ENCODE data around the gene CDH10.

- TF ChIP-seq, protein P1, sequence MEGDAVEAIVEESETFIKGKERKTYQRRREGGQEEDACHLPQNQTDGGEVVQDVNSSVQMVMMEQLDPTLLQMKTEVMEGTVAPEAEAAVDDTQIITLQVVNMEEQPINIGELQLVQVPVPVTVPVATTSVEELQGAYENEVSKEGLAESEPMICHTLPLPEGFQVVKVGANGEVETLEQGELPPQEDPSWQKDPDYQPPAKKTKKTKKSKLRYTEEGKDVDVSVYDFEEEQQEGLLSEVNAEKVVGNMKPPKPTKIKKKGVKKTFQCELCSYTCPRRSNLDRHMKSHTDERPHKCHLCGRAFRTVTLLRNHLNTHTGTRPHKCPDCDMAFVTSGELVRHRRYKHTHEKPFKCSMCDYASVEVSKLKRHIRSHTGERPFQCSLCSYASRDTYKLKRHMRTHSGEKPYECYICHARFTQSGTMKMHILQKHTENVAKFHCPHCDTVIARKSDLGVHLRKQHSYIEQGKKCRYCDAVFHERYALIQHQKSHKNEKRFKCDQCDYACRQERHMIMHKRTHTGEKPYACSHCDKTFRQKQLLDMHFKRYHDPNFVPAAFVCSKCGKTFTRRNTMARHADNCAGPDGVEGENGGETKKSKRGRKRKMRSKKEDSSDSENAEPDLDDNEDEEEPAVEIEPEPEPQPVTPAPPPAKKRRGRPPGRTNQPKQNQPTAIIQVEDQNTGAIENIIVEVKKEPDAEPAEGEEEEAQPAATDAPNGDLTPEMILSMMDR (IDR thresholded peaks at IDR 0.05; ENCODE audit: insufficient read depth, low read length) = no peak
- TF ChIP-seq POLR2AphosphoS5 (IDR thresholded peaks at IDR 0.05; ENCODE audit: low read depth) (no peak), SPI1 (IDR thresholded peaks at IDR 0.05; ENCODE audit: borderline replicate concordance, low read depth) (no peak), GABPA (IDR thresholded peaks at IDR 0.05; ENCODE audit: low read depth) (no peak)
- TF ChIP-seq, protein P2, sequence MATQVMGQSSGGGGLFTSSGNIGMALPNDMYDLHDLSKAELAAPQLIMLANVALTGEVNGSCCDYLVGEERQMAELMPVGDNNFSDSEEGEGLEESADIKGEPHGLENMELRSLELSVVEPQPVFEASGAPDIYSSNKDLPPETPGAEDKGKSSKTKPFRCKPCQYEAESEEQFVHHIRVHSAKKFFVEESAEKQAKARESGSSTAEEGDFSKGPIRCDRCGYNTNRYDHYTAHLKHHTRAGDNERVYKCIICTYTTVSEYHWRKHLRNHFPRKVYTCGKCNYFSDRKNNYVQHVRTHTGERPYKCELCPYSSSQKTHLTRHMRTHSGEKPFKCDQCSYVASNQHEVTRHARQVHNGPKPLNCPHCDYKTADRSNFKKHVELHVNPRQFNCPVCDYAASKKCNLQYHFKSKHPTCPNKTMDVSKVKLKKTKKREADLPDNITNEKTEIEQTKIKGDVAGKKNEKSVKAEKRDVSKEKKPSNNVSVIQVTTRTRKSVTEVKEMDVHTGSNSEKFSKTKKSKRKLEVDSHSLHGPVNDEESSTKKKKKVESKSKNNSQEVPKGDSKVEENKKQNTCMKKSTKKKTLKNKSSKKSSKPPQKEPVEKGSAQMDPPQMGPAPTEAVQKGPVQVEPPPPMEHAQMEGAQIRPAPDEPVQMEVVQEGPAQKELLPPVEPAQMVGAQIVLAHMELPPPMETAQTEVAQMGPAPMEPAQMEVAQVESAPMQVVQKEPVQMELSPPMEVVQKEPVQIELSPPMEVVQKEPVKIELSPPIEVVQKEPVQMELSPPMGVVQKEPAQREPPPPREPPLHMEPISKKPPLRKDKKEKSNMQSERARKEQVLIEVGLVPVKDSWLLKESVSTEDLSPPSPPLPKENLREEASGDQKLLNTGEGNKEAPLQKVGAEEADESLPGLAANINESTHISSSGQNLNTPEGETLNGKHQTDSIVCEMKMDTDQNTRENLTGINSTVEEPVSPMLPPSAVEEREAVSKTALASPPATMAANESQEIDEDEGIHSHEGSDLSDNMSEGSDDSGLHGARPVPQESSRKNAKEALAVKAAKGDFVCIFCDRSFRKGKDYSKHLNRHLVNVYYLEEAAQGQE (IDR thresholded peaks at IDR 0.05; ENCODE audit: insufficient replicate concordance, low read depth) = no peak
Measured at GRCh38 chr5:24492229-24492628, 152.5 kb downstream of the CDH10 start.

Data from HL-60 (cell line).